GM12873 (cell line): ENCODE results near the gene TESK2.

Experiments
- TF ChIP-seq, protein P1 (sequence below): IDR thresholded peaks from 2 replicates; pipeline ENCODE4 v1.5.1; 2012; ENCODE audit warnings: low read depth, mild to moderate bottlenecking, moderate library complexity, low read length, control low read depth; ENCODE audit not compliant: insufficient read depth; ENCODE audit errors: missing control alignments

Gene TESK2

DNA sequence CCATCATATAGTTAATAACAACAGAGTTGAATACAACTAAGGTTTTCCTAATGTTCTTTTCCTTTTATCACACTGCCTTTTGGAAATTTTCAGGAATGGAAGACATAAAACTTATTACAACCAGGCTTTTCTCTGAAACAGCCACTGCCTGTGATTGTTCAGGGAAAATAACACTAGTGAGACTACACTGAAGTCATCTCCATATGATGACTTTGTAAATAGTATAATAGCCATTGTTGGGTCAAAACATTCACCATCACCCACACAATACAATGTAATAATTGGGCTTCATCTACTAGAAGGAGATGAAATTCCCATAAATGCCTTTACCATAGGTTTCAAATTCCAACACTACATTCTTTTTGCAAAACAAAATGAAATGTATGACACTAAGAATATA is 5.0 kb downstream of the TESK2 start:
- TF ChIP-seq, protein P1, sequence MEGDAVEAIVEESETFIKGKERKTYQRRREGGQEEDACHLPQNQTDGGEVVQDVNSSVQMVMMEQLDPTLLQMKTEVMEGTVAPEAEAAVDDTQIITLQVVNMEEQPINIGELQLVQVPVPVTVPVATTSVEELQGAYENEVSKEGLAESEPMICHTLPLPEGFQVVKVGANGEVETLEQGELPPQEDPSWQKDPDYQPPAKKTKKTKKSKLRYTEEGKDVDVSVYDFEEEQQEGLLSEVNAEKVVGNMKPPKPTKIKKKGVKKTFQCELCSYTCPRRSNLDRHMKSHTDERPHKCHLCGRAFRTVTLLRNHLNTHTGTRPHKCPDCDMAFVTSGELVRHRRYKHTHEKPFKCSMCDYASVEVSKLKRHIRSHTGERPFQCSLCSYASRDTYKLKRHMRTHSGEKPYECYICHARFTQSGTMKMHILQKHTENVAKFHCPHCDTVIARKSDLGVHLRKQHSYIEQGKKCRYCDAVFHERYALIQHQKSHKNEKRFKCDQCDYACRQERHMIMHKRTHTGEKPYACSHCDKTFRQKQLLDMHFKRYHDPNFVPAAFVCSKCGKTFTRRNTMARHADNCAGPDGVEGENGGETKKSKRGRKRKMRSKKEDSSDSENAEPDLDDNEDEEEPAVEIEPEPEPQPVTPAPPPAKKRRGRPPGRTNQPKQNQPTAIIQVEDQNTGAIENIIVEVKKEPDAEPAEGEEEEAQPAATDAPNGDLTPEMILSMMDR: no peak

DNA sequence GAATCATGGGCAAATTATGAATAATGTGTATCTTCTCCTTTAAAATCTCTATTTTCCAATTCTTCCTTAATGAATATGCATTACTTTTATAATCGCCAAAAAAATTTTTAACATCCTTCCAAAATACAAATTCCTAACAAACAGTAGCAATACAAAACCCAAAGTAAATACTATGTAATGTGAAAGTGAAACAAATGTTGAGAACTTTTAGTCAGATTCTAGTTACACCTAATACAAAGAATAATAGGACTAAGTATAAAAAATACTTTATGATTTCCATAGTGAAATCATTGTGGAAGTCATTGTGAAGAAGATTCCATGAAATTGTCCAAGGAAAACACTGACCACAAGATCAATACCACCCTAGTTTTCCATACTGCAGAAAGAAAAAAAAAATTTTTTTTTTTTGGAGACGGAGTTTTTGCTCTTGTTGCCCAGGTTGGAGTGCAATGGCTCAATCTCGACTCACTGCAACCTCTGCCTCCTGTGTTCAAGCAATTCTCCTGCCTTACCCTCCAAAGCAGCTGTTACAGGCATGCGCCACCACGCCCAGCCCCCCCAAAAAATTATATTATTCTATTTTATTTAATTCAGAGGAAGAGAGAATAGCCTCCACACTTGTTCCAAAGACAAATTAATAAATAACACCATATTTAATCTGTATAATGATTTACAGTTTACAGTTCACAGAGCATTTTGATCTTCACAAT is 11.8 kb downstream of the TESK2 start:
- TF ChIP-seq, protein P1: no peak

DNA sequence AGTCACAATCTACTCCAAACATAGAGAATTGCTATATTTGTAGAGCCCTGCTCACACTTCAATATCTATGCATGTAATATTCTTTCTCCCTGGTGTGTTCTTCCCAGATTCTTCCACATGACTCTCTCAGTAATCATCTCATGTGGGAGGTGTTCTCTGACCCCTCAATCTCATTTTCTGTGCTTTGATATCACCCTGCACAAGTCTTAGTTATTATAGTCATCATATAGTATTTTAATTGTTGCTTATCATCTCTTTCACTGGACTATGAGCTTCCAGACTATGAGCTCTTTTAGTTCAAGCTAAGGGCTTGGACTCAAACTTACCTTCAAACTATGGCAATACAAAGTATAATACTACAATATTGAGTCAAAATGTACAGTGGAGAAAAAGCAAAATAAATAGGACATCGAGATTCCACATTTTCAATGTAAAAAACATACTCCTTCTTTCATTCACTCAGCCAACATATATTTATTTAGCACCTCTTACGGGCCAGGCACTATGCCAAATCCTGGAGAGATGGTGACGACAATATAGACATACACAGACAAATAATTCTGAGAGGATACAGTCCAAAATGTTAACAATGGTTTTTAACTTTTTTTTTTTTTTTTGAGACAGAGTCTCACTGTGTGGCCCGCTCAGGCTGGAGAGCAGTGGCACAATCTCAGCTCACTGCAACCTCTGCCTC is 12.7 kb downstream of the TESK2 start:
- TF ChIP-seq, protein P1: no peak

DNA sequence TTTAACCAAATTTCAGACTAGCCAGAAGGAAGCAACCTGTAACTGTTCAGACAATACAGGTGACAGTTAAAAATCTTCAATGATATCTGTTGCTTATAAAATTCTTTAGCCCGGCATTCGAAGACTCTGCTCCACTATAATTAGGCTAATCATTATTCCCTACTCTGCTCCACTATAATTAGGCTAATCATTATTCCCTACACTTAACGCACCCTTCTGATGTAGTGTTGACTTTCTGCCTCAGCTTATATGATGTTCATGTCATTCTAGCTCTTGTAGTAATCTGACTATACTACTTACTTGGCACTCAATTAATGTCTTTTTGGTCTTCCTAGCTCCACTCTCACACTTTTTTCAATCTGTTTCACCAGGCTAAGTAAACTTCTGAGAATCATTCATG is 13.3 kb downstream of the TESK2 start:
- TF ChIP-seq, protein P1: no peak

DNA sequence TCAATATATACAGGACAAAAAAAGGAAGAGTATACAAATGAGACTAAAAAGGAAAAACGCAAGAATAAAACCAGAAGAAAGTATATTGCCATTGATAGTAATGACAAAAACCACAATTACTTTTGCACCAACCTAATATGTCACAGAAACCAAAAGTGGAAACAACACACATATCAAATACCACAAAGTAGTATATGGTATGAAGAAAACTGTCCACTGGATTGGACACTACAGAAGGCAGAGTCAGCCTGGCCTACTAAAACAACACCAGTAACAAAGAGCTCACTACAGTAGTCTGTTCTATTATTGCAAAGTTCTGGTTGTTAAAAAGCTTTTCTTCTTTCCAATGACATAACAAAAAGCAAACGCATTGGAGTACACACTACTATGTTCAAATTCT is 17.7 kb downstream of the TESK2 start:
- TF ChIP-seq, protein P1: no peak

DNA sequence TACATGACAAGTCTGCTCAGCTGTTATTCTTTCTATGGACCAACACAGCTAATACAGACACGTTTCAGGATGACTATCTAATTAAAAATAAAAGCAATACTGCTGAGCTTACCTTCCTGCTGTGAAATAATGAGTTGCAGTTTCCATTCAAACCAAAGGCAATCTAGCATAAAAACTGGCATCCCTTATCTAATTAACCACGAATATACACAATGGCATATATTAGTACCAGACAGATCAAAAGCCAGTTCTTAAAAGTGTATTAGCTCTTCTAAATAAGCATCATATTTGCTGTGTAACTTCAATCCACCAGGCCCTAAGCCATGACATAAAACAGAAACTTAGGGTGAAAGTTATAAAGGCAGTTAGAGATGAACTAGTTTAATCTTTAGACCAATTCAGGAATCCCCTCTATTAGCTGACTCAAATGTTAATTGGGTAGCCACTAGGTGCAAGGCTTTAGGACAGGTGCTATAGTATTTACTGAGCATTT is 20.6 kb downstream of the TESK2 start:
- TF ChIP-seq, protein P1: no peak

DNA sequence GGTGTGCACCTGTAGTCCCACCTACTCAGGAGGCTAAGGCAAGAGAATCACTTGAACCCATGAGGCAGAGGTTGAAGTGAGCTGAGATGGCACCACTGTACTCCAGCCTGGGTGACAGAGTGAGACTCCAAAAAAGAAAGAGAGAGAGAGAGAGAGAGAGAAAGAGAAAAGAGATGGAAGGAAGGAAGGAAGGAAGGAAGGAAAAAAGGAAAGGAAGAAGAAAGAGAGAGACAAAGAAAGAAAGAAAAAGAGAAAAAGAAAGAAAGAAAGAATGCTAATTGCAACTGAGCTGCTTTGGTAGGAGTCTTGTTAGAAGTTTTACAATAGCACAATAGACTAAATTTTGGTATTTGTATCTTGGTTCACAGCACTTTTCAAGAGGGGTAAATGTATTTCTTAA is 25.7 kb downstream of the TESK2 start:
- TF ChIP-seq, protein P1: no peak
